Liver (tissue), 9 donors: ENCODE results near the gene ANXA10. TPM values are rescaled to one million over a fixed set of nuclear protein-coding genes. Genes with fewer than 3 reads are reported as not detected.
"Not testable (repeated sequence)": the region's sequence is repeated elsewhere in the genome, so short reads cannot be mapped to it uniquely, and the experiment has no call there.

Experiments
- DNase-seq: peaks from one replicate; pipeline ENCODE4 v3.0.0-alpha.2; 2017; ENCODE audit warnings: low spot score
- H3K27ac ChIP-seq, 2 donors: one replicate each; pipeline ENCODE4 v1.7.0; 2013; ENCODE audit warnings: inconsistent platforms in 2 of 2, low read length in 2 of 2, control low read depth in 1 of 2, low read depth in 1 of 2, mild to moderate bottlenecking in 1 of 2
- H3K27me3 ChIP-seq, 4 donors: one replicate each; pipeline versions ENCODE4 v1.6.1 to v1.7.0; 2013; ENCODE audit warnings: low read length in 3 of 4, inconsistent platforms in 1 of 4, mild to moderate bottlenecking in 1 of 4, moderate library complexity in 1 of 4; ENCODE audit not compliant: control insufficient read depth in 4 of 4, insufficient read depth in 4 of 4
- H3K36me3 ChIP-seq, 4 donors: one replicate each; pipeline versions ENCODE4 v1.6.1 to v1.7.0; 2013; ENCODE audit warnings: low read length in 3 of 4, mild to moderate bottlenecking in 3 of 4, low read depth in 1 of 4, moderate library complexity in 1 of 4; ENCODE audit not compliant: control insufficient read depth in 4 of 4, insufficient read depth in 3 of 4
- H3K4me1 ChIP-seq, 4 donors: one replicate each; pipeline versions ENCODE4 v1.6.1 to v1.7.0; 2013; ENCODE audit warnings: low read length in 3 of 4, mild to moderate bottlenecking in 3 of 4, moderate library complexity in 1 of 4; ENCODE audit not compliant: control insufficient read depth in 4 of 4, insufficient read depth in 4 of 4
- H3K4me3 ChIP-seq, 3 donors: one replicate each; pipeline versions ENCODE4 v1.6.1 to v1.7.0; 2013; ENCODE audit warnings: low read length in 3 of 3, control low read depth in 1 of 3, low read depth in 1 of 3, mild to moderate bottlenecking in 1 of 3
- H3K9ac ChIP-seq, 2 donors: one replicate each; pipeline ENCODE4 v1.7.0; 2013; ENCODE audit warnings: low read length in 2 of 2, mild to moderate bottlenecking in 2 of 2, moderate library complexity in 2 of 2, control low read depth in 1 of 2, low read depth in 1 of 2
- H3K9me3 ChIP-seq, 4 donors: one replicate each; pipeline versions ENCODE4 v1.6.1 to v1.7.0; 2013; ENCODE audit warnings: low read length in 3 of 4; ENCODE audit not compliant: control insufficient read depth in 4 of 4
- FOXA2 ChIP-seq: IDR thresholded peaks from 2 replicates; pipeline ENCODE4 v1.6.1; 2016; ENCODE audit warnings: antibody characterized with exemption
- GABPA ChIP-seq, 2 donors: IDR thresholded peaks in 1 of 2; conservative IDR thresholded peaks in 1 of 2; 2 replicates each; pipeline ENCODE4 v1.6.1; 2016; ENCODE audit warnings: antibody characterized with exemption in 2 of 2, mild to moderate bottlenecking in 1 of 2, moderate library complexity in 1 of 2
- HNF4G ChIP-seq: IDR thresholded peaks from 2 replicates; pipeline ENCODE4 v1.6.1; 2016; ENCODE audit warnings: antibody characterized with exemption
- RXRA ChIP-seq, 2 donors: IDR thresholded peaks; 2 replicates each; pipeline ENCODE4 v1.6.1; 2017 to 2018; ENCODE audit warnings: antibody characterized with exemption in 2 of 2, mild to moderate bottlenecking in 1 of 2
- TAF1 ChIP-seq: conservative IDR thresholded peaks from 2 replicates; pipeline ENCODE4 v1.6.1; 2016; ENCODE audit warnings: antibody characterized with exemption, mild to moderate bottlenecking
- WGBS: extraction: QIAGEN DNeasy Blood & Tissue Kit; methylation state at CpG from one replicate; pipeline ENCODE4 v1.1.7; 2013; 5-methylcytosine and 5-hydroxymethylcytosine counted together
- polyA plus RNA-seq, 2 donors: library from polyadenylated mRNA; stranded (reverse) in 1 of 2; unstranded in 1 of 2; fragments of 200-250 nt in 1 of 2; fragments of >200 nt in 1 of 2; fragmentation: Nextera tagmentation in 1 of 2; extraction: Ambion mirVana in 1 of 2; gene quantifications; one replicate each; pipeline versions ENCODE4 v1.2.1 to v1.2.3, GENCODE V29; 2013 to 2015
- total RNA-seq, 2 donors: library from RNA; depleted of rRNA; stranded (reverse); fragments of >200 nt; gene quantifications; one replicate each; pipeline ENCODE4 v1.2.3, GENCODE V29; 2014
- TF ChIP-seq, protein P1 (sequence below): IDR thresholded peaks from 2 replicates; pipeline ENCODE4 v1.6.1; 2016; ENCODE audit warnings: antibody characterized with exemption
- TF ChIP-seq, protein P2 (sequence below): IDR thresholded peaks from 2 replicates; pipeline ENCODE4 v1.6.1; 2016; ENCODE audit warnings: antibody characterized with exemption
- donor health status: healthy.
- donor health status: healthy.
- donor health status: healthy.
- donor health status: healthy.
- donor health status: healthy.

The ANXA10 gene
- total and polyA plus RNA-seq, 4 donors, result 6.3 to 45.4 (median 28.3) TPM

- TF ChIP-seq, protein P1, sequence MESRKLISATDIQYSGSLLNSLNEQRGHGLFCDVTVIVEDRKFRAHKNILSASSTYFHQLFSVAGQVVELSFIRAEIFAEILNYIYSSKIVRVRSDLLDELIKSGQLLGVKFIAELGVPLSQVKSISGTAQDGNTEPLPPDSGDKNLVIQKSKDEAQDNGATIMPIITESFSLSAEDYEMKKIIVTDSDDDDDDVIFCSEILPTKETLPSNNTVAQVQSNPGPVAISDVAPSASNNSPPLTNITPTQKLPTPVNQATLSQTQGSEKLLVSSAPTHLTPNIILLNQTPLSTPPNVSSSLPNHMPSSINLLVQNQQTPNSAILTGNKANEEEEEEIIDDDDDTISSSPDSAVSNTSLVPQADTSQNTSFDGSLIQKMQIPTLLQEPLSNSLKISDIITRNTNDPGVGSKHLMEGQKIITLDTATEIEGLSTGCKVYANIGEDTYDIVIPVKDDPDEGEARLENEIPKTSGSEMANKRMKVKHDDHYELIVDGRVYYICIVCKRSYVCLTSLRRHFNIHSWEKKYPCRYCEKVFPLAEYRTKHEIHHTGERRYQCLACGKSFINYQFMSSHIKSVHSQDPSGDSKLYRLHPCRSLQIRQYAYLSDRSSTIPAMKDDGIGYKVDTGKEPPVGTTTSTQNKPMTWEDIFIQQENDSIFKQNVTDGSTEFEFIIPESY, result no peak
- no peak for TF ChIP-seq TAF1
These were observed 38.9 kb downstream of the ANXA10 start (continued) for GRCh38 chr4:168131196-168131595.

- no peak overlapping the region for H3K4me3 ChIP-seq
- H3K36me3 ChIP-seq, result no peaks in the 10 kb centered on the region
- no peak for DNase-seq
- H3K27ac ChIP-seq, result no peak overlapping the region
- H3K4me1 ChIP-seq, result no peaks in the 10 kb centered on the region
- no peaks in the 10 kb centered on the region for H3K9me3 ChIP-seq
- H3K9ac ChIP-seq, result no peak overlapping the region
- H3K27me3 ChIP-seq, result no peaks in the 10 kb centered on the region
- TF ChIP-seq, protein P2, sequence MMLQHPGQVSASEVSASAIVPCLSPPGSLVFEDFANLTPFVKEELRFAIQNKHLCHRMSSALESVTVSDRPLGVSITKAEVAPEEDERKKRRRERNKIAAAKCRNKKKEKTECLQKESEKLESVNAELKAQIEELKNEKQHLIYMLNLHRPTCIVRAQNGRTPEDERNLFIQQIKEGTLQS, result no peak
- TF ChIP-seq, protein P1, result no peak
- TF ChIP-seq HNF4G (no peak), GABPA (IDR thresholded peaks at IDR 0.05 in 1 of 2, conservative IDR thresholded peaks at IDR 0.05 in 1 of 2) (no peak), RXRA (IDR thresholded peaks at IDR 0.05) (no peak), FOXA2 (no peak)
These were observed 42.3 kb downstream of the ANXA10 start for GRCh38 chr4:168134651-168135050.

GRCh38 chr4:168135860-168136259, 43.5 kb downstream of the ANXA10 start:
- H3K4me1 ChIP-seq, H3K27me3 ChIP-seq, H3K9ac ChIP-seq, H3K36me3 ChIP-seq, H3K4me3 ChIP-seq, H3K27ac ChIP-seq, DNase-seq, H3K9me3 ChIP-seq: not testable (repeated sequence)
- 86% methylated on average over 1 of the region's 1 CpG for WGBS

- not testable (repeated sequence) for H3K9me3 ChIP-seq, DNase-seq, H3K27ac ChIP-seq, H3K4me3 ChIP-seq, H3K9ac ChIP-seq, H3K36me3 ChIP-seq, H3K4me1 ChIP-seq, H3K27me3 ChIP-seq
- WGBS, result 88% methylated on average over 2 of the region's 2 CpGs
These were observed 45.4 kb downstream of the ANXA10 start for GRCh38 chr4:168137695-168138094.

DNA sequence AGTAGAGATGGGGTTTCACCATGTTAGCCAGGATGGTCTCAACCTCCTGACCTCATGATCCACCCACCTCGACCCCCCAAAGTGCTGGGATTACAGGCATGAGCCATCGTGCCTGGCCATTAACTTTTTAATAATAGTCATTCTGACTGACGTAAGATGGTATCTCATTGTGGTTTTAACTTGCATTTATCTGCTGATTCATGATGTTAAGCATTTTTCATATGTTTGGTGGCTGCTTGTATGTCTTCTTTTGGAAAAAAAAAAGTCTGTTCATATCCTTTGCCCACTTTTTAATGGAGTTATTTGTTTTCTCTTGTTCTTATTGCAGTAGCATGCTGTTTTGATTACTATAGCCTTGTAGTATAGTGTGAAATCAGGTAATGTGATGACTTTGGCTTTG, 45.8 kb downstream of the ANXA10 start:
- no peaks in the 10 kb centered on the region for H3K4me1 ChIP-seq
- H3K36me3 ChIP-seq, result no peaks in the 10 kb centered on the region
- H3K27me3 ChIP-seq, result no peaks in the 10 kb centered on the region
- no peak for DNase-seq
- no peak overlapping the region for H3K4me3 ChIP-seq
- no peak for TF ChIP-seq TAF1
- no peak overlapping the region for H3K27ac ChIP-seq
- H3K9me3 ChIP-seq, result no peaks in the 10 kb centered on the region
- 76% methylated on average over 3 of the region's 3 CpGs for WGBS
- no peak overlapping the region for H3K9ac ChIP-seq
